ENCODE data around the gene PIGQ.

PIGQ gene

DNA sequence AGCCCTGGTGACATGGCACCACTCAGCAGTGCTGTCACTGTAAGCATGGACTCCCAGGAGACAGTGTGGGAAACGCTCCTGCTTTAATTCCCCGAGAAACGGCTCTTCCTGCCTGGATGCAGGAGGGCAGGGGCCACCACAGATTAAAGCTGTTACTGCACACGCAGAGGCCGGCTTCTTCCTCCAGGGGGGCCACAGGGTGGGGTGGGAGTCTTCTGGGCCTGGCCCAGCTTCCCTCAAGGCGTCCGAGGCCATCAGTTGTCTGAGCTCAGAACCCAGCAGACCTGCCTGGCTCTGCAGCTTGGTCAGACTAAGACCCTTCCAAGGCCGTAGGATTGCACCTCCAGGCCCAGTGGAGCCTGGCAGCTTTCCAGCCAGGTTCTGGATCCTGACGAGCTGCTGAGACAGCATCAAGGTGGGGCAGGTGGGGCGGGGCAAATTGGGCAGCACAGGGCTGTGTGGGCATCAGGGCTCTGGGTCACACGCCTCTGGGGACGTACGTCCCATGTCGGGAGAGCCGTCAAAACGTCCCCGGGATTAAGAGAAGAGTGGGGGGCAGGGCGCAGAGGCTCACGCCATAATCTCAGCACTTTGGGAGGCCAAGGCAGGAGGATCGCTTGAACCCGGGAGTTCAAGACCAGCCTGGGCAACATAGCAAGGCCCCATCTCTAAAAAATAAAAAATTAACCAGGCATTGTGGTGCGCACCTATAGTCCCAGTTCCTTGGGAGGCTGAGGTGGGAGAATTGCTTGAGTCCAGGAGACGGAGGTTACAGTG, 47.3 kb upstream of the PIGQ start:
- H3F3A ChIP-seq (ENCODE audit: insufficient read depth): 0 out of 2 replicates have a peak, but pooled peaks cover 9% of the 10 kb centered on the region
- H3K27me3 ChIP-seq (ENCODE audit: low read length): no peaks in the 10 kb centered on the region
- no peak for TF ChIP-seq EZH2phosphoT487 (conservative IDR thresholded peaks at IDR 0.05; ENCODE audit: low read length)
- TF ChIP-seq, protein P1, sequence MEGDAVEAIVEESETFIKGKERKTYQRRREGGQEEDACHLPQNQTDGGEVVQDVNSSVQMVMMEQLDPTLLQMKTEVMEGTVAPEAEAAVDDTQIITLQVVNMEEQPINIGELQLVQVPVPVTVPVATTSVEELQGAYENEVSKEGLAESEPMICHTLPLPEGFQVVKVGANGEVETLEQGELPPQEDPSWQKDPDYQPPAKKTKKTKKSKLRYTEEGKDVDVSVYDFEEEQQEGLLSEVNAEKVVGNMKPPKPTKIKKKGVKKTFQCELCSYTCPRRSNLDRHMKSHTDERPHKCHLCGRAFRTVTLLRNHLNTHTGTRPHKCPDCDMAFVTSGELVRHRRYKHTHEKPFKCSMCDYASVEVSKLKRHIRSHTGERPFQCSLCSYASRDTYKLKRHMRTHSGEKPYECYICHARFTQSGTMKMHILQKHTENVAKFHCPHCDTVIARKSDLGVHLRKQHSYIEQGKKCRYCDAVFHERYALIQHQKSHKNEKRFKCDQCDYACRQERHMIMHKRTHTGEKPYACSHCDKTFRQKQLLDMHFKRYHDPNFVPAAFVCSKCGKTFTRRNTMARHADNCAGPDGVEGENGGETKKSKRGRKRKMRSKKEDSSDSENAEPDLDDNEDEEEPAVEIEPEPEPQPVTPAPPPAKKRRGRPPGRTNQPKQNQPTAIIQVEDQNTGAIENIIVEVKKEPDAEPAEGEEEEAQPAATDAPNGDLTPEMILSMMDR (IDR thresholded peaks at IDR 0.05; ENCODE audit: insufficient read depth, low read length, poor library complexity, severe bottlenecking): no peak
- H3K27ac ChIP-seq (ENCODE audit: low read depth, low read length): no peak overlapping the region
- no peaks in the 10 kb centered on the region for H3K9me3 ChIP-seq (ENCODE audit: insufficient read depth, low read length)
- no peaks in the 10 kb centered on the region for H3K36me3 ChIP-seq (ENCODE audit: low read length)
- H3K9ac ChIP-seq (ENCODE audit: low read length): no peak overlapping the region
- H3K4me2 ChIP-seq (ENCODE audit: low read depth, low read length, poor library complexity, severe bottlenecking): no peak overlapping the region
- H3K79me2 ChIP-seq (ENCODE audit: insufficient read depth, low read length): 0 out of 2 replicates have a peak, but pooled peaks cover 3% of the 10 kb centered on the region
- no peak overlapping the region for H3K4me3 ChIP-seq (ENCODE audit: insufficient read depth, low read length, poor library complexity, severe bottlenecking)
- no peaks in the 10 kb centered on the region for H4K20me1 ChIP-seq (ENCODE audit: low read depth, low read length)
- no peak overlapping the region for H2AFZ ChIP-seq (ENCODE audit: low read depth, low read length, severe bottlenecking)
- no peaks in the 10 kb centered on the region for H3K9me2 ChIP-seq (replicated peaks; ENCODE audit: insufficient read depth, low read length)

DNA sequence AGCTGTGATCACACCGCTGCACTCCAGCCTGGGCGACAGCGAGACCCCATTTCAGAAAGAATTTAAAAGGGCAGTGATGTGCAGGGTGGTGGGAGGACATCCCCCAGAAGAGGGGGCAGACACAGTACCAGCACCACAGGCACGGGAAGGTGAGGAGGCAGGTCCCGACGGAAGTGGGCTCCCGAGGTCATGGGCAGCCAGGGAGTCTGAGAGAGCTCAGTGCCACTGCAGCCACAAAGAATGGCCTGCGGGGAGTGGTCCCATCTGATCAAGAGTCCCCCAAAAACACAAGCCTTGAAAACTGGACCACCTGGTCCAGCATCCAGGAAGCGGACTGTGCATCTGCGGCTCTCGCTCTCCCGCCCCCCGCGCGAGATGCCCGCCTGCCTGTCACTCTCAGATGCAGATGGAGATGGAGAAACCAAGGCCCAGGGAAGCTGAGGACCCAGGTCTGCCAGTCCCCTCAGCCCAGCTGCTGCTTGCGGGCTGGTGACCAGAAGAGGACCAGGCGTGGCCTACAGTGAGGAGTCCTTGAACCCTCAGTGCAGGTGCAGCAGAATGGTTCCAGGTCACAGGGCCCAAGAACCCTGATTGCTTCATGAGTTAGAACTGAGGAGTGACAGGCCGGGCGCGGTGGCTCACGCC, 46.5 kb upstream of the PIGQ start:
- Histone ChIP-seq H3K4me2 (ENCODE audit: low read depth, low read length, poor library complexity, severe bottlenecking) (no peak overlapping the region), H3K27ac (ENCODE audit: low read depth, low read length) (no peak overlapping the region), H3K9me3 (ENCODE audit: insufficient read depth, low read length) (no peaks in the 10 kb centered on the region), H3K79me2 (ENCODE audit: insufficient read depth, low read length) (peaks cover 5% of the 10 kb centered on the region), H3K27me3 (ENCODE audit: low read length) (no peaks in the 10 kb centered on the region), H3F3A (ENCODE audit: insufficient read depth) (0 out of 2 replicates have a peak, but pooled peaks cover 9% of the 10 kb centered on the region), H3K9me2 (replicated peaks; ENCODE audit: insufficient read depth, low read length) (no peaks in the 10 kb centered on the region), H3K36me3 (ENCODE audit: low read length) (no peaks in the 10 kb centered on the region), H4K20me1 (ENCODE audit: low read depth, low read length) (no peaks in the 10 kb centered on the region), H2AFZ (ENCODE audit: low read depth, low read length, severe bottlenecking) (no peak overlapping the region), H3K4me3 (ENCODE audit: insufficient read depth, low read length, poor library complexity, severe bottlenecking) (no peak overlapping the region), H3K9ac (ENCODE audit: low read length) (no peak overlapping the region)
- TF ChIP-seq, protein P1 (IDR thresholded peaks at IDR 0.05; ENCODE audit: insufficient read depth, low read length, poor library complexity, severe bottlenecking): no peak
- TF ChIP-seq EZH2phosphoT487 (conservative IDR thresholded peaks at IDR 0.05; ENCODE audit: low read length): no peak

DNA sequence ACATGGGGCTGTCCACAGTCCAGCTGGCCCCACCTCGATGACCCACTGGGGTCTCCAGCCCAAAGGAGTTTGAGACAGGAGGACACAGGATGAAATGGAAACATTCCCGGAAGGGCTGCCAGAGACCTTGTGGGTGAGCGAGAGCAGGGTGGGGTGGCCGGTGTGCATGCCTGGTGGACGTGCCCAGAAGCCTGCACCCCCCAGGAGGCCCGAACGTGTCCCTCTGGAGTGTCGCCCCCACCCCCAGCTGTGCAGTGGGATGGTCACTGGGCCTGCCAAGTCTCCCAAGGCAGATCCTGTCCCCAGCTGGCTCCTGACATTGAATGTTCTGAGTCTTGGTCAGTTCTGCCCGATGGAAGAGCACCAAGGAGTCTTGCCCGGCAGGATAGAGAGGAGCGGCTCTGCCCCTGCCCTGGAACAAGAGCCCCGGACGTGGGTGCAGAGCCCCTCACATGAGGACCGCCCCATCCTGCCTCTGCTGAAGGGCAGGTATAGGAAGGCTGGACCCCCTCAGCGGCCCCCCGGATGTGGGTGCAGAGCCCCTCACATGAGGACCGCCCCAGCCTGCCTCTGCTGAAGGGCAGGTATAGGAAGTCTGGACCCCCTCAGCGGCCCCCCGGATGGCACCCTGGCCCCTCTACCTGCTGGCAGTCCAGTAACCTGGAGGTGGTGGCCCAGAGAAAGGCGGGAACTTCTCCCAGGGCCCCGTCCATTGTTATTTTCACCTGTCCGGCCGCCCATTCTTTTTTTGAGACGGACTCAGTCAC, 45.3 kb upstream of the PIGQ start:
- TF ChIP-seq, protein P1 (IDR thresholded peaks at IDR 0.05; ENCODE audit: insufficient read depth, low read length, poor library complexity, severe bottlenecking): no peak
- TF ChIP-seq EZH2phosphoT487 (conservative IDR thresholded peaks at IDR 0.05; ENCODE audit: low read length): no peak
- H3F3A ChIP-seq (ENCODE audit: insufficient read depth): 0 out of 2 replicates have a peak, but pooled peaks cover 9% of the 10 kb centered on the region
- no peaks in the 10 kb centered on the region for H3K27me3 ChIP-seq (ENCODE audit: low read length)
- no peak overlapping the region for H2AFZ ChIP-seq (ENCODE audit: low read depth, low read length, severe bottlenecking)
- peaks cover 17% of the 10 kb centered on the region for H3K79me2 ChIP-seq (ENCODE audit: insufficient read depth, low read length)
- H3K9me2 ChIP-seq (replicated peaks; ENCODE audit: insufficient read depth, low read length): no peaks in the 10 kb centered on the region
- H3K27ac ChIP-seq (ENCODE audit: low read depth, low read length): no peak overlapping the region
- no peak overlapping the region for H3K4me2 ChIP-seq (ENCODE audit: low read depth, low read length, poor library complexity, severe bottlenecking)
- no peaks in the 10 kb centered on the region for H3K36me3 ChIP-seq (ENCODE audit: low read length)
- H3K4me3 ChIP-seq (ENCODE audit: insufficient read depth, low read length, poor library complexity, severe bottlenecking): no peak overlapping the region
- H3K9me3 ChIP-seq (ENCODE audit: insufficient read depth, low read length): no peaks in the 10 kb centered on the region
- H3K9ac ChIP-seq (ENCODE audit: low read length): no peak overlapping the region
- no peaks in the 10 kb centered on the region for H4K20me1 ChIP-seq (ENCODE audit: low read depth, low read length)
